ENCODE measurements around the gene PPP2R5C. TPM values are rescaled to one million over a fixed set of nuclear protein-coding genes. Genes with fewer than 3 reads are reported as not detected.

PPP2R5C gene
- total RNA-seq, 1 experiment from 2014 or later = 93.0 TPM

DNA sequence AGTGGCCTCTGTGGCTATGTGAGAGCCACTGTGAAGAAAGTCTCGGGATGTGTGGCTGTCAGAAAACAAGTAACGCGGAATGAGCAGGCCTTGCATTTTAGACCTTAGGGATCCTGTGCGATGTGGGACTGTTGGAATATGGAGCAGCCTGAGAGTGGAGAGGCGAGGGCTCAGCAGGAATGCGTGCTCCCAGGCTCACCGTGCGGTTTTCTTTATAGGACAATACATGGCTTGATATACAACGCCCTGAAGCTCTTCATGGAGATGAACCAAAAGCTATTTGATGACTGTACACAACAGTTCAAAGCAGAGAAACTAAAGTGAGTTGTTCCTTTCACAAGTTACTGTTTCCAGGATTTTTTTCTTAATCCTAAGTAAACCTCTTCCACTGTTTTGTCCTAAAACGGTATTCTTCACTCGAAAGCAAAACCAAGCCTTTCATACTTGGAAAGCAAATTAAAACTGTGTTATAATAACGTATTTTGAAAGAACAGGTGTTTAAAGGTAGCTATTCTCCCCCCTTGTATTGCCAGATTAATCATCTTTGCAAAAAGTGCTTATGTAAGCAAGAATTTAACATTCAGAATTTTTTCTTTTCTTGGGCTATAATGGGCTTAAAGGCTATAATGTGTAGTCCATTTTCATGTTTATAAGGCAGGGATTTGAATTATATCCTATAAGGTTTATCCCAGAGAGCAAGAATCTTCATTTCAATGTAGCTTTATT lies 148.0 kb downstream of the PPP2R5C start:
- no peak for DNase-seq
- Mint-ChIP-seq H3K27ac (peak overlapping the region in 1 of 3 experiments; percentile 74; a peak in 1 of 7 replicates), H3K4me3 (no peak overlapping the region)

More for the DNA sequence above, 148.0 kb downstream of the PPP2R5C start:
- Histone ChIP-seq H3K79me1 (ENCODE audit: insufficient read depth, low read depth, low read length, poor library complexity, severe bottlenecking) (no peaks in the 10 kb centered on the region), H4K5ac (ENCODE audit: insufficient read length, low read depth, low read length) (no peak overlapping the region), H2BK12ac (ENCODE audit: insufficient read length, low read depth, low read length) (no peak overlapping the region), H2BK5ac (ENCODE audit: insufficient read length, low read length) (no peak overlapping the region), H3K27me3 (ENCODE audit: insufficient read depth, low read length) (no peaks in the 10 kb centered on the region), H3K79me2 (ENCODE audit: insufficient read depth, low read length) (no peaks in the 10 kb centered on the region), H3K18ac (ENCODE audit: insufficient read length, low read depth, low read length) (no peak overlapping the region), H3K56ac (ENCODE audit: insufficient read length, low read depth, low read length) (no peak overlapping the region), H3K23me2 (ENCODE audit: insufficient read length, low read depth, low read length, poor library complexity, severe bottlenecking) (no peaks in the 10 kb centered on the region), H2AK5ac (ENCODE audit: insufficient read length, low read length) (no peak overlapping the region), H4K20me1 (ENCODE audit: control insufficient read depth, insufficient read depth, insufficient read length) (no peaks in the 10 kb centered on the region), H3K14ac (ENCODE audit: insufficient read depth, low read length) (no peak overlapping the region; the same call in 1 of the 2 replicates), H3K23ac (ENCODE audit: insufficient read length, low read depth, low read length) (no peak overlapping the region), H3T11ph (ENCODE audit: low read length) (no peak overlapping the region), H3K27ac (ENCODE audit: insufficient read length, low read depth, low read length) (no peak overlapping the region), H3K9me3 (ENCODE audit: control insufficient read depth, low read depth, low read length) (no peaks in the 10 kb centered on the region), H4K8ac (replicated peaks; ENCODE audit: insufficient read length, low read depth, low read length) (no peak overlapping the region), H3K4ac (ENCODE audit: low read depth, low read length) (no peak overlapping the region), H2AFZ (ENCODE audit: low read length) (no peak overlapping the region), H3K9ac (ENCODE audit: extremely low read depth, insufficient read length, low read length) (no peak overlapping the region), H2BK120ac (ENCODE audit: low read depth, low read length, poor library complexity, severe bottlenecking) (no peak overlapping the region), H3K4me2 (ENCODE audit: insufficient read depth, insufficient read length, low read length) (no peak overlapping the region), H4K91ac (ENCODE audit: insufficient read length, low read depth, low read length) (no peak overlapping the region), H2BK20ac (ENCODE audit: low read depth, low read length, poor library complexity, severe bottlenecking) (no peak overlapping the region), H3K4me1 (ENCODE audit: insufficient read depth, low read length) (no peaks in the 10 kb centered on the region), H2BK15ac (ENCODE audit: low read depth, low read length) (no peak overlapping the region)
- no peaks in the 10 kb centered on the region; the same call in 1 of the 2 replicates for H3K27me3 Mint-ChIP-seq (ENCODE audit: low read depth)
- TF ChIP-seq, protein P1, sequence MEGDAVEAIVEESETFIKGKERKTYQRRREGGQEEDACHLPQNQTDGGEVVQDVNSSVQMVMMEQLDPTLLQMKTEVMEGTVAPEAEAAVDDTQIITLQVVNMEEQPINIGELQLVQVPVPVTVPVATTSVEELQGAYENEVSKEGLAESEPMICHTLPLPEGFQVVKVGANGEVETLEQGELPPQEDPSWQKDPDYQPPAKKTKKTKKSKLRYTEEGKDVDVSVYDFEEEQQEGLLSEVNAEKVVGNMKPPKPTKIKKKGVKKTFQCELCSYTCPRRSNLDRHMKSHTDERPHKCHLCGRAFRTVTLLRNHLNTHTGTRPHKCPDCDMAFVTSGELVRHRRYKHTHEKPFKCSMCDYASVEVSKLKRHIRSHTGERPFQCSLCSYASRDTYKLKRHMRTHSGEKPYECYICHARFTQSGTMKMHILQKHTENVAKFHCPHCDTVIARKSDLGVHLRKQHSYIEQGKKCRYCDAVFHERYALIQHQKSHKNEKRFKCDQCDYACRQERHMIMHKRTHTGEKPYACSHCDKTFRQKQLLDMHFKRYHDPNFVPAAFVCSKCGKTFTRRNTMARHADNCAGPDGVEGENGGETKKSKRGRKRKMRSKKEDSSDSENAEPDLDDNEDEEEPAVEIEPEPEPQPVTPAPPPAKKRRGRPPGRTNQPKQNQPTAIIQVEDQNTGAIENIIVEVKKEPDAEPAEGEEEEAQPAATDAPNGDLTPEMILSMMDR (conservative IDR thresholded peaks at IDR 0.05) = no peak
- H3K4me1 Mint-ChIP-seq = no peaks in the 10 kb centered on the region
- H3K36me3 Mint-ChIP-seq (ENCODE audit: insufficient read depth in 1 of 3, low read depth in 3 of 3) = peaks cover 6 to 53% (median 46%) of the 10 kb centered on the region in 3 experiments; a peak in 6 of 7 replicates
- WGBS (ENCODE audit: extremely low coverage, insufficient read length, low lambda C conversion rate) = no CpG with 5 or more reads among the region's 12 CpGs
- H3K9me3 Mint-ChIP-seq = no peaks in the 10 kb centered on the region
